ENCODE data around the gene MDM1.

Gene MDM1

GRCh38 chr12:68269779-68270178 is 62.4 kb downstream of the MDM1 start:
- no peak for DNase-seq

GRCh38 chr12:68268967-68269366 is 63.2 kb downstream of the MDM1 start:
- DNase-seq: no peak

- DNase-seq: no peak
Measured at GRCh38 chr12:68267892-68268396, 64.2 kb downstream of the MDM1 start.

- DNase-seq: no peak
Measured at GRCh38 chr12:68264857-68265256, 67.3 kb downstream of the MDM1 start.

GRCh38 chr12:68264158-68264855 is 67.9 kb downstream of the MDM1 start:
- DNase-seq: no peak

- no peak for DNase-seq
Measured at GRCh38 chr12:68263366-68263765, 68.8 kb downstream of the MDM1 start.

- no peak for DNase-seq
Measured at GRCh38 chr12:68261896-68262295, 70.3 kb downstream of the MDM1 start.

- no peak for DNase-seq
Measured at GRCh38 chr12:68260153-68260552, 72.0 kb downstream of the MDM1 start.

GRCh38 chr12:68259318-68259940 is 72.7 kb downstream of the MDM1 start:
- DNase-seq: no peak

GRCh38 chr12:68253504-68253903 is 78.7 kb downstream of the MDM1 start, which contains the start of gene IL22:
TSS of gene IL22 (minus strand) at chr12:68253604. CDS start at chr12:68253448, 156 bp downstream.
- no peak for DNase-seq

- no peak for DNase-seq
Measured at GRCh38 chr12:68252077-68252476, 80.1 kb downstream of the MDM1 start.

- no peak for DNase-seq
Measured at GRCh38 chr12:68250454-68250853, 81.7 kb downstream of the MDM1 start.

GRCh38 chr12:68247785-68248184 is 84.4 kb downstream of the MDM1 start:
- DNase-seq: no peak

GRCh38 chr12:68246350-68246749 is 85.8 kb downstream of the MDM1 start:
- no peak for DNase-seq

- DNase-seq: no peak
Measured at GRCh38 chr12:68245180-68246021, 86.8 kb downstream of the MDM1 start.
